SK-N-SH (cell line): ENCODE results near the gene CEACAM19. TPM values are rescaled to one million over a fixed set of nuclear protein-coding genes. Genes with fewer than 3 reads are reported as not detected.

Experiments used
- CTCF ChIA-PET: fragments of 300-600, 350-600 bp; formaldehyde crosslinking; extraction: SDS; loops from one replicate; lab custom pipeline; 2021; lab: Yijun Ruan, JAX
- POLR2A ChIA-PET: fragments of 350-600 bp; sonication (Branson Sonifier 250); formaldehyde crosslinking; extraction: SDS; loops from one replicate; lab custom pipeline; 2020; ENCODE audit warnings: antibody characterized with exemption, inconsistent platforms; lab: Yijun Ruan, JAX
- DNase-seq: peaks from one replicate; pipeline ENCODE4 v3.0.0; 2012
- H2AFZ ChIP-seq: fragments of 200-600 bp; sonication (generic); 2 replicates; pipeline ENCODE4 v1.8.1; 2016; ENCODE audit warnings: antibody characterized with exemption, mild to moderate bottlenecking, low read depth
- H3F3A ChIP-seq: fragments of 200-600 bp; sonication (generic); replicated peaks from 2 replicates; pipeline ENCODE3; 2016; ENCODE audit warnings: antibody characterized with exemption, mild to moderate bottlenecking; ENCODE audit not compliant: insufficient read depth
- H3K27ac ChIP-seq, 2 experiments: fragments of 200-500 bp in 1 of 2; fragments of 200-600 bp in 1 of 2; sonication (Bioruptor generic) in 1 of 2; sonication (generic), shearing (Covaris generic) in 1 of 2; 2 replicates each; pipeline versions ENCODE4 v1.5.1 to v1.6.1; 2014 to 2016; ENCODE audit warnings: low read depth in 2 of 2, inconsistent platforms in 1 of 2, low read length in 1 of 2, mild to moderate bottlenecking in 1 of 2, mixed read lengths in 1 of 2
- H3K27me3 ChIP-seq: fragments of 200-600 bp; sonication (generic), shearing (Covaris generic); 2 replicates; pipeline ENCODE4 v1.6.1; 2016; ENCODE audit warnings: mixed run types; ENCODE audit not compliant: insufficient read depth
- H3K36me3 ChIP-seq, 2 experiments: fragments of 200-500 bp in 1 of 2; fragments of 200-600 bp in 1 of 2; sonication (Bioruptor generic) in 1 of 2; sonication (generic) in 1 of 2; replicated peaks in 1 of 2; 2 replicates each; pipeline versions ENCODE3 to v1.5.1; 2014 to 2016; ENCODE audit warnings: low read length in 1 of 2, mild to moderate bottlenecking in 1 of 2; ENCODE audit not compliant: insufficient read depth in 2 of 2, control insufficient read depth in 1 of 2
- H3K4me1 ChIP-seq, 2 experiments: fragments of 200-500 bp in 1 of 2; fragments of 200-600 bp in 1 of 2; sonication (Bioruptor generic) in 1 of 2; sonication (generic), shearing (Covaris generic) in 1 of 2; 2 replicates each; pipeline versions ENCODE4 v1.5.1 to v1.6.1; 2014 to 2016; ENCODE audit warnings: low read depth in 1 of 2, low read length in 1 of 2, mixed run types in 1 of 2; ENCODE audit not compliant: insufficient read depth in 2 of 2, control insufficient read depth in 1 of 2
- H3K4me2 ChIP-seq: fragments of 200-600 bp; sonication (generic), shearing (Covaris generic); 2 replicates; pipeline ENCODE4 v1.6.1; 2017; ENCODE audit warnings: mixed run types
- H3K4me3 ChIP-seq, 2 experiments: fragments of 200-500 bp in 1 of 2; fragments of 200-600 bp in 1 of 2; sonication (Bioruptor generic) in 1 of 2; sonication (generic), shearing (Covaris generic) in 1 of 2; 2 replicates each; pipeline versions ENCODE4 v1.5.1 to v1.8.1; 2014 to 2016; ENCODE audit warnings: low read depth in 2 of 2, inconsistent platforms in 1 of 2, low read length in 1 of 2, mild to moderate bottlenecking in 1 of 2, mixed read lengths in 1 of 2, moderate library complexity in 1 of 2
- H3K79me2 ChIP-seq: fragments of 200-600 bp; sonication (generic); 2 replicates; pipeline ENCODE4 v1.8.1; 2017; ENCODE audit warnings: mild to moderate bottlenecking; ENCODE audit not compliant: insufficient read depth
- H3K9ac ChIP-seq: fragments of 200-600 bp; sonication (generic); 2 replicates; pipeline ENCODE4 v1.6.1; 2017; ENCODE audit warnings: mixed run types
- H3K9me2 ChIP-seq: fragments of 200-600 bp; sonication (generic); 2 replicates; pipeline ENCODE4 v1.6.1; 2017; ENCODE audit warnings: mixed run types
- H3K9me3 ChIP-seq: fragments of 200-600 bp; sonication (generic); 2 replicates; pipeline ENCODE4 v1.6.1; 2017; ENCODE audit warnings: mixed run types, mild to moderate bottlenecking, moderate library complexity
- H4K20me1 ChIP-seq: fragments of 200-600 bp; sonication (generic); 2 replicates; pipeline ENCODE4 v1.6.1; 2017; ENCODE audit warnings: mild to moderate bottlenecking, mixed run types; ENCODE audit not compliant: insufficient read depth
- EP300 ChIP-seq, 2 experiments: IDR thresholded peaks; 2 replicates each; pipeline versions ENCODE4 v1.4.0 to v1.6.1; 2012; ENCODE audit warnings: borderline replicate concordance in 1 of 2, low read depth in 1 of 2, low read length in 1 of 2
- EZH2phosphoT487 ChIP-seq: fragments of 200-600 bp; sonication (generic); IDR thresholded peaks from 2 replicates; pipeline ENCODE4 v1.6.1; 2017; ENCODE audit warnings: low read depth, mixed run types, mild to moderate bottlenecking, antibody characterized with exemption, moderate library complexity, borderline replicate concordance
- GATA2 ChIP-seq: sonication (generic); formaldehyde crosslinking; IDR thresholded peaks from 2 replicates; pipeline ENCODE4 v1.5.0; 2020; ENCODE audit warnings: mild to moderate bottlenecking, missing genetic modification reagents
- PBX3 ChIP-seq: IDR thresholded peaks from 2 replicates; pipeline ENCODE4; 2012
- REST ChIP-seq: IDR thresholded peaks from 2 replicates; pipeline ENCODE4 v1.6.1; 2012; ENCODE audit warnings: mild to moderate bottlenecking, low read depth, low read length, moderate library complexity
- SMC3 ChIP-seq: IDR thresholded peaks from 2 replicates; pipeline ENCODE4 v1.6.1; 2012; ENCODE audit warnings: low read depth, low read length, improper control_type of control experiment
- WGBS: methylation state at CpG from one replicate; pipeline ENCODE4 v1.1.6; 2017; ENCODE audit warnings: low lambda C conversion rate; 5-methylcytosine and 5-hydroxymethylcytosine counted together
- polyA plus RNA-seq, 3 experiments: library from polyadenylated mRNA; depleted of rRNA; stranded (reverse); fragments of >200 nt; gene quantifications; 2 replicates each; pipeline ENCODE4 v1.2.3, GENCODE V29; 2012

CEACAM19 gene
- polyA plus RNA-seq, 1 of the 3 experiments (the other 2 are of a cell fraction), result 2.0 TPM

GRCh38 chr19:44690131-44690440 is 18.8 kb downstream of the CEACAM19 start:
- H3K4me2 ChIP-seq, result no peak overlapping the region
- H3K36me3 ChIP-seq, result no peaks in the 10 kb centered on the region
- H3K4me3 ChIP-seq, result no peak overlapping the region
- CTCF ChIA-PET, result interaction anchor here (0.8 to 8.1 kb wide), 27 partner anchors 9 to 156 kb away, joined by 3 to 71 read pairs (median 4); partner anchors contain the start of gene NECTIN2
- no peak overlapping the region for H3K9ac ChIP-seq
- no peaks in the 10 kb centered on the region for H4K20me1 ChIP-seq
- no peaks in the 10 kb centered on the region for H3K9me2 ChIP-seq
- H3K9me3 ChIP-seq, result no peaks in the 10 kb centered on the region
- peaks cover 30% of the 10 kb centered on the region for H3F3A ChIP-seq
- H3K27me3 ChIP-seq, result no peaks in the 10 kb centered on the region
- POLR2A ChIA-PET, result no interaction called here
- peaks cover 0 to 15% of the 10 kb centered on the region in 2 experiments; a peak in 3 of 4 replicates for H3K4me1 ChIP-seq
- no peaks in the 10 kb centered on the region for H3K79me2 ChIP-seq
- no peak for TF ChIP-seq SMC3
- TF ChIP-seq EP300 (IDR thresholded peaks at IDR 0.05; ENCODE audit: borderline replicate concordance in 1 of 2, low read depth in 1 of 2, low read length in 1 of 2), result no peak
- TF ChIP-seq EZH2phosphoT487, result no peak
- H2AFZ ChIP-seq, result no peak overlapping the region
- H3K27ac ChIP-seq, result no peak overlapping the region
- 92% methylated on average over 3 of the region's 3 CpGs for WGBS
- no peak for DNase-seq

GRCh38 chr19:44692379-44692721 is 21.1 kb downstream of the CEACAM19 start:
- TF ChIP-seq REST (no peak), GATA2 (CRISPR knock-in tag) (no peak), PBX3 (peak; percentile 20; the same call in 1 of the 2 replicates)
- ChIA-PET CTCF (interaction anchor here (1.0 to 8.1 kb wide), 4 partner anchors 32 to 122 kb away, joined by 3 to 71 read pairs (median 16); no protein-coding TSS in a partner anchor), POLR2A (no interaction called here)
- no peaks in the 10 kb centered on the region for H3K9me3 ChIP-seq
- 13% methylated on average over 5 of the region's 5 CpGs for WGBS
- H3K27me3 ChIP-seq, result no peaks in the 10 kb centered on the region
- peak overlapping the region in 1 of 2 experiments; percentile 86; a peak in 2 of 4 replicates for H3K27ac ChIP-seq
- peak overlapping the region; percentile 78; the same call in 1 of the 2 replicates for H2AFZ ChIP-seq
- no peaks in the 10 kb centered on the region for H4K20me1 ChIP-seq
- H3K79me2 ChIP-seq, result no peaks in the 10 kb centered on the region
- peak overlapping the region; percentile 64; the same call in 1 of the 2 replicates for H3K9ac ChIP-seq
- H3K4me1 ChIP-seq, result peaks cover 0 to 10% of the 10 kb centered on the region in 2 experiments; a peak in 3 of 4 replicates
- H3K4me3 ChIP-seq, result 0 out of 4 replicates have a peak overlapping the region, but pooled peaks of 1 of the 2 experiments have one; percentile 25
- peaks cover 13% of the 10 kb centered on the region for H3F3A ChIP-seq
- no peak for DNase-seq
- H3K9me2 ChIP-seq, result no peaks in the 10 kb centered on the region
- peak overlapping the region; percentile 71 for H3K4me2 ChIP-seq
- H3K36me3 ChIP-seq, result no peaks in the 10 kb centered on the region
